Bronchial epithelial cell (primary cell): ENCODE results near the gene IFNL4. TPM values are rescaled to one million over a fixed set of nuclear protein-coding genes. Genes with fewer than 3 reads are reported as not detected.

Experiments used
- DNase-seq: peaks from one replicate; pipeline ENCODE4 v3.0.0-alpha.2; 2010; ENCODE audit warnings: low read depth
- FAIRE-seq: peaks from 2 replicates; lab custom pipeline; 2011; peaks lifted over from hg19 to GRCh38; lab: Jason Lieb, UNC
- H3K27me3 ChIP-seq: 2 replicates; pipeline ENCODE4 v1.5.1; 2011; ENCODE audit warnings: low read length; ENCODE audit not compliant: control insufficient read depth, insufficient read depth
- H3K36me3 ChIP-seq: 2 replicates; pipeline ENCODE4 v1.5.1; 2011; ENCODE audit warnings: low read length; ENCODE audit not compliant: control insufficient read depth, insufficient read depth
- H3K4me3 ChIP-seq: 2 replicates; pipeline ENCODE4 v1.5.1; 2011; ENCODE audit warnings: mild to moderate bottlenecking, low read depth, low read length, control low read depth
- total RNA-seq: library from RNA; depleted of rRNA; stranded (reverse); fragments of >200 nt; gene quantifications from 2 replicates; pipeline ENCODE4 v1.2.1, GENCODE V29; 2014
- TF ChIP-seq, protein P1 (sequence below): IDR thresholded peaks from 2 replicates; pipeline ENCODE4 v1.5.1; 2011; ENCODE audit warnings: mild to moderate bottlenecking, moderate library complexity, low read length, control low read depth, inconsistent platforms; ENCODE audit not compliant: insufficient read depth, severe bottlenecking

IFNL4 gene
- total RNA-seq, 1 donor from 2014 or later: not detected

DNA sequence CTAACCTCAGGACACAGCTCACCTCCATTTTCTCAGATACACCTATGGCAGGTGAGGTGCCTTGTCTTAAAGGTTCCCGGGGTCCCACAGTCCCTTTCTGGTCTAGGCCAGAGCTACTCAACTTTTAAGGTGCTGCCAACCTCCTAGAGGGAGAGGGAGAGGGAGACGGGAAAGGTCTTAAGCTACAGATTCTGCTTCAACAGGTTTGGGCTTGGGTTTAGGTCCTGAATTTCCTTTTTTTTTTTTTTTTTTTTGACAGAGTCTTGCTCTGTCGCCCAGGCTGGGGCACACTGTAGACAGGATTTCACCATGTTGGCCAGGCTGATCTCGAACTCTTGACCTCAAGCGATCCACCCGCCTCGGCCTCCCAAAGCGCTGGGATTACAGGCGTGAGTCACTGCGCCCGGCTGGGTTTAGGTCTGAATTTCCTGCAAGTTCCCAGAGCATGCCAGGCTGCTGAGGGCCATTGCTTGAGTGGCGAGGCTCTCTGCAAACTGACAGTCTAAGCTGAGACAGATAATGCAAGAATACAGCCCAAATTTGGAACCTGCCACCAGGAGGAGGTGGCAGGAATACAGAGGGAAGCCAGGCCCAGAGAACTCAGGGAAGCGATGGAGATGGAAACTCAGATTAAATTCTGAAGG is 36.8 kb downstream of the IFNL4 start:
- DNase-seq (no peak), FAIRE-seq (no peak)
- no peaks in the 10 kb centered on the region for H3K36me3 ChIP-seq
- peaks cover 2% of the 10 kb centered on the region for H3K27me3 ChIP-seq
- H3K4me3 ChIP-seq: no peak overlapping the region
- TF ChIP-seq, protein P1, sequence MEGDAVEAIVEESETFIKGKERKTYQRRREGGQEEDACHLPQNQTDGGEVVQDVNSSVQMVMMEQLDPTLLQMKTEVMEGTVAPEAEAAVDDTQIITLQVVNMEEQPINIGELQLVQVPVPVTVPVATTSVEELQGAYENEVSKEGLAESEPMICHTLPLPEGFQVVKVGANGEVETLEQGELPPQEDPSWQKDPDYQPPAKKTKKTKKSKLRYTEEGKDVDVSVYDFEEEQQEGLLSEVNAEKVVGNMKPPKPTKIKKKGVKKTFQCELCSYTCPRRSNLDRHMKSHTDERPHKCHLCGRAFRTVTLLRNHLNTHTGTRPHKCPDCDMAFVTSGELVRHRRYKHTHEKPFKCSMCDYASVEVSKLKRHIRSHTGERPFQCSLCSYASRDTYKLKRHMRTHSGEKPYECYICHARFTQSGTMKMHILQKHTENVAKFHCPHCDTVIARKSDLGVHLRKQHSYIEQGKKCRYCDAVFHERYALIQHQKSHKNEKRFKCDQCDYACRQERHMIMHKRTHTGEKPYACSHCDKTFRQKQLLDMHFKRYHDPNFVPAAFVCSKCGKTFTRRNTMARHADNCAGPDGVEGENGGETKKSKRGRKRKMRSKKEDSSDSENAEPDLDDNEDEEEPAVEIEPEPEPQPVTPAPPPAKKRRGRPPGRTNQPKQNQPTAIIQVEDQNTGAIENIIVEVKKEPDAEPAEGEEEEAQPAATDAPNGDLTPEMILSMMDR: no peak

DNA sequence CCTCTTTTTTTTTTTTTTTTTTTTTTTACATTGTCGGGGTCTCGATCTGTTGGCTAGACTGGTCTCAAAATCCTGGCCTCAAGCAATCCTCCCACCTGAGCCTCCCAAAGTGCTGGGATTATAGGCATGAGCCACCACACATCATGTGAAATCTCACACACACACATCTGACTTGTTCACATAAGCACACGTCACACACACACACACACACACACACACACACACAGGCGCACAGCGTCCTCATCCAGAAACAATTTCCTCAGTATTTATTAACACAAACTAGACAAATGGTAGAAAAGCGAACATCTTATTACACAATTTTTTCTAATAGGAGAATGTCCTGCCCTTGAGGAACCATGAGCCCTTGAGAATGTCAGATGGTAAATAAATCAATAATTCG is 39.5 kb downstream of the IFNL4 start:
- TF ChIP-seq, protein P1: no peak
- H3K4me3 ChIP-seq: no peak overlapping the region
- FAIRE-seq: no peak
- H3K36me3 ChIP-seq: no peaks in the 10 kb centered on the region
- peaks cover 10% of the 10 kb centered on the region for H3K27me3 ChIP-seq
- DNase-seq: no peak

DNA sequence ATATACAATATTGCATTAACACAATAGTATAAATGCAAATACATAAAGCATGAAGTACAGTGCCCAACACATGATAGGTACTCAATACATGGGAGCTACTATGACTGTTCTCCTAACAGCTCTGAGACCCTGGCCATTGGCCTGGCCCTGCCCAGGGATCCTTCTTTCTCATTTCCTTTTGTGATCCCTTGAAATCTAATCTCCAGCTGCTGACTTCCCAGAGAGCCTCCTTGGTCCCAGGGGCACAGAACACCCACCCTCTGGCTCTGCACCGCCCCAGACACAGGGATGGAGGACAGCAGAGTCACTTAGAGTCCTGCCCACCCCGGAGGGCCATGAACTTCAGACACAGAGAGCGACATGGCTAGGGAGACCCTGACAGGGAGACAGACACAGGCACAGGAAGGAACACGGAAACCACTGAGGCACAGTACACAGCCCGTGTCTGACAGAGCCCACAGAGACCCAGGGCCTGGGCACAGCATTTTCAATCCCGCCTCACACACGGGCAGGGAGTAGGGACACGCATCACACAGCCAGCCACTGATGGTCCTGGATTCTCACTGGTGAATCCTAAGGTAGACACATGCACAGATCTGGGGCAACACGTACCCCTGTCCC is 40.4 kb downstream of the IFNL4 start:
- DNase-seq (no peak), FAIRE-seq (no peak)
- Histone ChIP-seq H3K4me3 (no peak overlapping the region), H3K27me3 (peaks cover 15% of the 10 kb centered on the region), H3K36me3 (no peaks in the 10 kb centered on the region)
- TF ChIP-seq, protein P1: no peak

DNA sequence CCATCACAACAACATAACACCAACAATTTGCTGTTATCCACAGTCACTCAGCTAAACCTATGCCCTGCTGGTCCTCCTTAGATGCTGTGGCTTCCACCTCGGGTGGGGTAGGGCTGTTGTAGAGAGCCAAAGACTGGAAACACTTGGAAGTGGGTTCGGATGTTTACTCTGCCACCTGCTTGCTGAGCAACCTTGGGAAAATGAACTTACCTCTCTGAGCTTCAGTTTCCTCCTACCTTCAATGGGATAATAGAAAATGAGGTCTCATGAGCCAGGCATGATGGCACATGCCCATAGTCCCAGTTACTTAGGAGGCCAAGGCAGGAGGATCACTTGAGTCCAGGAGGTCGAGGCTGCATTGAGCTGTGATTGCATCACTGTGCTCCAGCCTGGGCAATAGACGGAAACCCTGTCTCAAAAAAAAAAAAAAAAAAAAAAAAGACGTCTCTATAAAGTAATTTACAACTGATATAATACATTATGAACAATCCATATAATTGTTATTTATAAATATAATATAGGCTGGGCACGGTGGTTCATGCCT is 41.3 kb downstream of the IFNL4 start:
- no peaks in the 10 kb centered on the region for H3K36me3 ChIP-seq
- H3K4me3 ChIP-seq: no peak overlapping the region
- TF ChIP-seq, protein P1: no peak
- DNase-seq (no peak), FAIRE-seq (no peak)
- H3K27me3 ChIP-seq: peaks cover 17% of the 10 kb centered on the region

DNA sequence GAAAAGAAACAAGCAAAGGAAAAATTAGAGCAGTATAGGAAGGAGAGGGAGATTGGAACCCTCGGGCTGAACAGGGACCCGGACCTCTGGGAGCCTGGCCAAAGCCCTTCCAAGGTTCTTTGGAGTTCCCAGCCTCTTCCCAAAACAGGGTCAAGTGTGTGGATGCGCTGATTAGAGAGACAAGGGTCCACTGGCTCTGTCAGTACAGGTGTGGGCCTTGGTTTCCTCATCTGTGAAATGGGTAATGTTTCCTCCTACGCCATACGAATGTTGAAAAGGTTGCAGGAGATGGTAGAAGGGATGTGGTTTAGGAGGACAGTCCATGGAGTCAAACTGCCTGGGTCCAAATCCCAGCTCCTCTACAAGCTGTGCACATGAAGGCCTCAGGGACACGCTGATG is 42.5 kb downstream of the IFNL4 start:
- Histone ChIP-seq H3K36me3 (no peaks in the 10 kb centered on the region), H3K27me3 (peaks cover 17% of the 10 kb centered on the region), H3K4me3 (no peak overlapping the region)
- TF ChIP-seq, protein P1: no peak
- DNase-seq (no peak), FAIRE-seq (no peak)
